Amniotic epithelial cell (primary cell): Measurements from ENCODE around the gene PCDHA1.
"Not testable (repeated sequence)": the region's sequence is repeated elsewhere in the genome, so short reads cannot be mapped to it uniquely, and the experiment has no call there.

Experiments
- DNase-seq: peaks from one replicate; pipeline ENCODE4 v3.0.0-alpha.2; 2010; ENCODE audit warnings: low read depth

The PCDHA1 gene

DNA sequence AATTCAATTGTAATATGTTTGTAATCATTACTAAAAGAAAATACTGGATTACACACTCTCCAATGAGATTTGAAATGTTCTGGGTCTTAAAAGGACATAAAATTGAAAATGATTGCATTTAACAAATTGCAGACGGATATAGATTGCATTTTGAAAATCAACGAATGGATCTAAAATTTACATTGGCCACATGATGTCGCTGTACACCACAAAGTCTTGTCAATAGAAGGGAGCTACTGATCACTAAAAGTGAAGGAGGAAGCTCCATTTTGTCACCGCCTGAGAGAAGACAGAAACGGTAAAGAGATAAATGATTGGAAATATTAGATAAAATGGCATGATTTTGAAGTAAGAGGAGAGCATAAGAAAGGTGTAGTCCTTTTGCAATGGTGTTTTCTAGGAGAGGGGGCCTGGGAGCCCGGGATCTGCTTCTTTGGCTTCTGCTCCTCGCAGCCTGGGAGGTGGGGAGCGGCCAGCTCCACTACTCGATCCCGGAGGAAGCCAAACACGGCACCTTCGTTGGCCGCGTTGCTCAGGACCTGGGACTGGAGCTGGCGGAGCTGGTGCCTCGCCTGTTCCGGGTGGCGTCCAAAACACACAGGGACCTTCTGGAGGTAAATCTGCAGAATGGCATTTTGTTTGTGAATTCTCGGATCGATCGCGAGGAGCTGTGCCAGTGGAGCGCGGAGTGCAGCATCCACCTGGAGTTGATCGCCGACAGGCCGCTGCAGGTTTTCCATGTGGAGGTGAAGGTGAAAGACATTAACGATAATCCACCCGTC, at the start of gene PCDHA1:
PCDHA1 (plus strand) TSS at position 236 of the 782 bp plus-strand sequence.
- no peak for DNase-seq

DNA sequence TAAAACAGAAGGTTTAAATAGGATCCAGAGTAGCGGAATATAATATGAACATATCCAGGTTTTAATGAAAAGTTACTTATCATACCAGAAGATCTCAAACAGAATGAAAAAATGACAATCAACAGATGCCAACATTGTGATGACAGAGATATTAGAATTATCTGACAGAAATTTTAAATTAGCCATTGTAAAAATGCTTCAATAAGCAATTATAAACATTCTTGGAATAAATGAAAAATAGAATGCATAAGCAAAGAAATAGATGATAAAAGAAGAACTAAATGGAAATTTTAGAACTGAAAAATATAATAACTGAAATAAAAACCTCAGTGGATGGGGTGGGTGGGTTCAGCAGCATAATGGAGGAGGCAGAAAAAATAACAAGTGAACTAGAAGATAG, 48.5 kb upstream of the PCDHA1 start:
- no peak for DNase-seq

DNA sequence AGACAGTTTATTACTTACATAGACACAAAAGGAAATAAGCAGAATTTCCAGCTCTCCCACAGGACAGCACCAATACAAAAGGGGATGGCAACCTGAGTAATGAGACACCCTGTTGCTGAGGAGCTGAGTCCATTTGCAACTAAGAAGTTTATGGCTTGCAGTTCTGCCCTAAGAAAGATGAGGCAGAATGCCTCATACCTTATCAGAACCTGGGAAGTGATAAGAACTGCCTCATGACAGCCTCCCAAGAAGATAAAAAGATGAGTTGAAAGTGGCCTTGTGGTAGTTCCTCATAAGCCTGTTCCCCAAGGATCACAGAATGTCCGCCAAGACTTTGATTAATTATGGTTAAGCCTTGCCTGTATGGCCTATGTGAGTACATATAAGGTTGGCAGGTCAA, 44.0 kb upstream of the PCDHA1 start:
- no peak for DNase-seq

DNA sequence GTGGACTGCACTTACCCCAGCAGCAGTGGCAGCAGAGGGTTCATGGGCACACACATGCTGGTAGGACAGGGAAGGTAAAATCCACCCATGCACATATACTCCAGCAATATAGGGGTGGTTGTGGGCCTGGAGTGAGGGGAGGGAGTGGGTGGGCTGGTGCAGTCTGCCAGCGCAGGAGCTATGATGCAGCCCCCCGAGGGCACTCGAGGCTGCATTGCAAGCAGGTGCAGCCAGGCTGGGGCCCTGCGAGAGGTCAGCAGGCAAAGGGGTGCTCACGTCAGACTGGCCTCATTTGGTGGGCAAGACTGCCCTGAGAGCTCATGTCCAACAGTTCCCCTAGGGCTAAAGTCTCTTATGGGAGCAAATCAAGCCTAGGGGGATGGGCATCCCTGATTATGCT, 32.4 kb upstream of the PCDHA1 start:
- DNase-seq: no peak

DNA sequence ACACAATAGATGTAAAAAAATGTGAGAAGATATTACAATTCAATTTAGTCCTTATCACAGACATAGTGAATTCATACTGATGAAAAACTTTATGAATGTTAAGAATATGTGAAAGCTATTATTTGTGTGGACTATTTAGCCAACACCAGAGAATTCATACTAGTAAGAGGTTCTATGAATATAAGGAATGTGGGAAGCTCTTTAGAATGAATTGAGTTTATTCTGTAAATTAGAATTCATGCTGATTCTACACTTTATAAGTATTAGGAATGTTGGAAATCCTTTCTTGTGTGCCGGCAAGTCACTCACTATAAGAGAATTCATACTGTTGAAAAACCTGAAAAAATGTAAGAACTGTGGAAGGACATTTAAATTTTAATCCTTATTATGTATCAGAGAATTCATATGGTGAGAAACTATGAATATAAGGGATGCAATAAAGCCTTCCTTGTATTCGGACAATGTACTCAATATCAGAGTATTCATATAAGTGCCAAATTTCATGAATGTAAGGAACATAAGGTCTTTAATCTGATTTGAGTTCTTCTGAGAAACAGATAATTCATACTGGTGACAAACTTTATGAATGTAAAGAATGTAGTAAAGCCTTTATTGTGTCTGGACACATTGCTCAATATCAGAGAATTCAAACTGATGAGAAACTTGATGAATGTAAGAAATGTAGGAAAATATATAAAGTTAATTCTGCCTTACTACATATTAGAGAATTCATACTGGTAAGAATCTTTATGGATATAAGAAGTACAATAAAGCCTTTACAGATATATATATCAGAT, 21.6 kb upstream of the PCDHA1 start:
- DNase-seq: no peak

DNA sequence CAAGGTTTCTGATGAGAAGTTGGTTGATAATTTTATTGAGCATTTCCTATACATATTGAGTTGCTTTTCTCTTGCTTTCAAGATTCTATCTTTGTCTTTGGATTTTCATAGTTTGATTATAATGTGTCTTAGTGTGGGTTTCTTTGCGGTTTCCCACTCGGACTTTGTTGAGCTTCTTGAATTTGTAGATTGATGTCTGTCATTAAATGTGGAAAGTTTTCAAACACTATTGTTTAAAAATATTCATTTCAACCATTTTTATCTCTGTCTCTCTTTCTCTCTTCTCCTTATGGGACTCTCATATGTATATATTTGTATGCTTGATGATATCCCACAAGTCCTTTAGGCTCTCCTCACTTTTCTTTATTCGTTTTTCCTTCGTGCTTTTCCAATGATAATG, 18.5 kb upstream of the PCDHA1 start:
- no peak for DNase-seq

DNA sequence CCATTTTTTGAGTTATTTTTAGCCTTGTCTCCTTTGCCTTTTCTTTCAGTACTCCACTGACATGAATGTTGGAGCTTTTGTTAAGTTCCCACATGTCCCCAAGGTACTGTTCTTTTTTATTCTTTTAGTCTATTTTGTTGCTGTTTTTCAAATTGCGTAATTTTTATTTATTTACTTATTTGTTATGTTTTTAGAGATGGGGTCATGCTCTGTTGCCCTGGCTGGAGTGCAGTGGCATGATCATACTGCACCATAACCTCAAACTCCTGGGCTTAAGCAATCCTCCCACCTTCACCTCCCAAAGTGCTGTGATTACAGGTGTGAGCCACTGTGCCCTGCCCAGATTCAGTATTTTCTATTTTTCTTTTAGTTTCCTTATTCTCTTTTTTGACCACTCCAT, 5.4 kb upstream of the PCDHA1 start:
- DNase-seq: no peak

DNA sequence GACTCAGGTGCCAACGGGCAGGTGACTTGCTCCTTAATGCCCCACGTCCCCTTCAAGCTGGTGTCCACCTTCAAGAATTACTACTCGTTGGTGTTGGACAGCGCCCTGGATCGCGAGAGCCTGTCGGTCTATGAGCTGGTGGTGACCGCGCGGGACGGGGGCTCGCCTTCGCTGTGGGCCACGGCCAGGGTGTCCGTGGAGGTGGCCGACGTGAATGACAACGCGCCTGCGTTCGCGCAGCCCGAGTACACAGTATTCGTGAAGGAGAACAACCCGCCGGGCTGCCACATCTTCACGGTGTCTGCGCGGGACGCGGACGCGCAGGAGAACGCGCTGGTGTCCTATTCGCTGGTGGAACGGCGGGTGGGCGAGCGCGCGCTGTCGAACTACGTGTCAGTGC, 1.5 kb downstream of the PCDHA1 start:
- not testable (repeated sequence) for DNase-seq

DNA sequence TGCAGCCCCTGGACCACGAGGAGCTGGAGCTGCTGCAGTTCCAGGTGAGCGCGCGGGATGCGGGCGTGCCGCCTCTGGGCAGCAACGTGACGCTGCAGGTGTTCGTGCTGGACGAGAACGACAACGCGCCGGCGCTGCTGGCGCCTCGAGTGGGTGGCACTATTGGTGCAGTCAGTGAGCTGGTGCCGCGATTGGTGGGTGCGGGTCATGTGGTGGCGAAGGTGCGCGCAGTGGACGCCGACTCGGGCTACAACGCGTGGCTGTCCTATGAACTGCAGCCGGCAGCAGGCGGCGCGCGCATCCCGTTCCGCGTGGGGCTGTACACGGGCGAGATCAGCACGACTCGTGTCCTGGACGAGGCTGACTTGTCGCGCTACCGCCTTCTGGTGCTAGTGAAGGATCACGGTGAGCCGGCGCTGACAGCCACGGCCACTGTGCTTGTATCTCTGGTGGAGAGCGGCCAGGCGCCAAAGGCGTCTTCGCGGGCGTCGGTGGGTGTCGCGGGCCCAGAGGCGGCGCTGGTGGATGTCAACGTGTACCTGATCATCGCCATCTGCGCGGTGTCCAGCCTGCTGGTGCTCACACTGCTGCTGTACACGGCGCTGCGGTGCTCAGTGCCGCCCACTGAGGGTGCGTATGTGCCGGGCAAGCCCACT, 2.0 kb downstream of the PCDHA1 start:
- DNase-seq: not testable (repeated sequence)

DNA sequence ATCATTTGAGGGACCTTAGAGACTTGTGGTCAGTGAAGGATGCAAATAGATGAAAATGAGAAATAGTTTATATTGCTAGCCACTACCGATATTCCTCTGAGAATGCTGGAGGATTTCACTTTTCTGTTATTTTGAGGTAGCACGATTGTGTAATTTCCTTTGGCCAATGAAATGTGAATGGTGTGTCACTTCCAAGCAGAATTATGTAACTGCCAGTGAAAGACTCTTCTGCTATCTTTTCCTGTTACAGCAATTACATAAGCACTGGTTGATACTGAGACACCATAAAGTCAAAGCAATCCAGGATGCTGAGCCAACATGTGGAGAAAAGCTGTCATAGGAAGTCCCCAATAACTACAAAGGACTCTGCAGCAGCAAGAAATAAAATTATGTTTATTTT, 5.1 kb downstream of the PCDHA1 start:
- no peak for DNase-seq

DNA sequence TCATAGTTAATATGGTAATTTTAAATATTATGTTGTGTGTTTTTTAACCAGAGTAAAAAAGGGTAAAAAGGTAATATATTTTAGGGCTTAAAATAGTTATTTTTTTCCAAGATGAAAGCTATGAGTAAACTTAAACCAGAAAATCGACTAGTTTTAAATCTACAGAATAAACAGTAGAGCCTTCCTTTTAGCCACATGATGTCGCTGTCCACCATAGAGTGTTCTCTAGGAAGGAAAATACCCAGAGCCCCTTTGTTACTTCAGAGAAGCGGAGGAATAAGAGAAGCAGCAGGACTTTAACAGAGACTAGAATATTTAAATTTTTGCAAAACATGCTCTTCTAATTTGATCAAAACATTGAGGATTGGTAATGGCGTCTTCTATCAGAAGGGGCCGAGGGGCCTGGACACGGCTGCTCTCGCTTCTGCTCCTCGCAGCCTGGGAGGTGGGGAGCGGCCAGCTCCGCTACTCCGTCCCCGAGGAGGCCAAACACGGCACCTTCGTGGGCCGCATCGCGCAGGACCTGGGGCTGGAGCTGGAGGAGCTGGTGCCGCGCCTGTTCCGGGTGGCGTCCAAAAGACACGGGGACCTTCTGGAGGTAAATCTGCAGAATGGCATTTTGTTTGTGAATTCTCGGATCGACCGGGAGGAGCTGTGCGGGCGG, 8.8 kb downstream of the PCDHA1 start, which contains the start of gene PCDHA2:
PCDHA2 (plus strand) TSS at position 258 of the 664 bp plus-strand sequence.
- no peak for DNase-seq

DNA sequence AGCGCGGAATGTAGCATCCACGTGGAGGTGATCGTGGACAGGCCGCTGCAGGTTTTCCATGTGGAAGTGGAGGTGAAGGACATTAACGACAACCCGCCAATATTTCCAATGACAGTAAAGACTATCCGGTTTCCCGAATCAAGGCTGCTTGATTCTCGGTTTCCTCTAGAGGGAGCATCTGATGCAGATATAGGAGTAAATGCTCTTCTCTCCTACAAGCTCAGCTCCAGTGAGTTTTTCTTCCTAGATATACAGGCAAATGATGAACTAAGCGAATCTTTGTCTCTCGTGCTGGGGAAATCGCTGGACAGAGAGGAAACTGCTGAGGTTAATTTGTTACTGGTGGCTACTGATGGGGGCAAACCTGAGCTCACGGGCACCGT, 9.3 kb downstream of the PCDHA1 start:
- DNase-seq: no peak

DNA sequence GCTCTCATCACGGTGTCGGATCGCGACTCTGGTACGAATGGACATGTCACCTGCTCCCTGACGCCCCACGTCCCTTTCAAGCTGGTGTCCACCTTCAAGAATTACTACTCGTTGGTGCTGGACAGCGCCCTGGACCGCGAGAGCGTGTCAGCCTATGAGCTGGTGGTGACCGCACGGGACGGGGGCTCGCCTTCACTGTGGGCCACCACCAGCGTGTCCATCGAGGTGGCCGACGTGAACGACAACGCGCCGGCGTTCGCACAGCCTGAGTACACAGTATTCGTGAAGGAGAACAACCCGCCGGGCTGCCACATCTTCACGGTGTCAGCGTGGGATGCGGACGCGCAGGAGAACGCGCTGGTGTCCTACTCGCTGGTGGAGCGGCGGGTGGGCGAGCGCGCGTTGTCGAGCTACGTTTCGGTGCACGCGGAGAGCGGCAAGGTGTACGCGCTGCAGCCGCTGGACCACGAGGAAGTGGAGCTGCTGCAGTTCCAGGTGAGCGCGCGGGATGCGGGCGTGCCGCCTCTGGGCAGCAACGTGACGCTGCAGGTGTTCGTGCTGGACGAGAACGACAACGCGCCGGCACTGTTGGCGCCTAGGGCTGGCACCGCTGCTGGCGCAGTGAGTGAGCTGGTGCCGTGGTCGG, 10.3 kb downstream of the PCDHA1 start:
- not testable (repeated sequence) for DNase-seq

DNA sequence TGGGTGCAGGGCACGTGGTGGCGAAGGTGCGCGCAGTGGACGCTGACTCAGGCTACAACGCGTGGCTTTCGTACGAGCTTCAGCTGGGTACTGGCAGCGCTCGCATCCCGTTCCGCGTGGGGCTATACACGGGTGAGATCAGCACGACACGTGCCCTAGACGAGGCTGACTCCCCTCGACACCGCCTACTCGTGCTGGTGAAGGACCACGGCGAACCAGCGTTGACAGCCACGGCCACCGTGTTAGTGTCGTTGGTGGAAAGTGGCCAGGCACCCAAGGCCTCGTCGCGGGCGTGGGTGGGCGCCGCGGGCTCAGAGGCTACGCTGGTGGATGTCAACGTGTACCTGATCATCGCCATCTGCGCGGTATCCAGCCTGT, 10.8 kb downstream of the PCDHA1 start:
- no peak for DNase-seq

DNA sequence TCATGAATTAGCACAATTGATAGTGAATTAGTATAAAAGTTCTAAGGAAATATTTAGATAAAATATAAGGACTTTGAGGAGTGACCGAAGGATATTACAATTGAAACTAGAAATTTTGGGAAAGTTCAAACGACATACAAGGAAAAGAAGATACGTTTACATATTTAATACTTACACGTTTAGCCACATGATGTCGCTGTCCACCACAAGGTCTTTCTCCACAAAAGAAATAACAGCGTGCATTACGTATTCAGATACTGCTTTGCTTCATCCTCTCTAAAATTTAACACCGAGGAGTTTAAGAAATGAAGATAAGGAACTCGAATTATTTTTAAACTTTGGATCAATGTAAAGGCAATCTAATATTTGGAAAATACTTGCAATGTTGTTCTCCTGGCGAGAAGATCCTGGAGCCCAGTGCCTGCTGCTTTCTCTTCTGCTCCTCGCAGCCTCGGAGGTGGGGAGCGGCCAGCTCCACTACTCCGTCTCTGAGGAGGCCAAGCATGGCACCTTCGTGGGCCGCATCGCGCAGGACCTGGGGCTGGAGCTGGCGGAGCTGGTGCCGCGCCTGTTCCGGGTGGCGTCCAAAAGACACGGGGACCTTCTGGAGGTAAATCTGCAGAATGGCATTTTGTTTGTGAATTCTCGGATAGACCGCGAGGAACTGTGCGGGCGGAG, 15.0 kb downstream of the PCDHA1 start, which contains the start of gene PCDHA3:
PCDHA3 (plus strand) TSS at position 242 of the 678 bp plus-strand sequence.
- DNase-seq: peak; percentile 7

DNA sequence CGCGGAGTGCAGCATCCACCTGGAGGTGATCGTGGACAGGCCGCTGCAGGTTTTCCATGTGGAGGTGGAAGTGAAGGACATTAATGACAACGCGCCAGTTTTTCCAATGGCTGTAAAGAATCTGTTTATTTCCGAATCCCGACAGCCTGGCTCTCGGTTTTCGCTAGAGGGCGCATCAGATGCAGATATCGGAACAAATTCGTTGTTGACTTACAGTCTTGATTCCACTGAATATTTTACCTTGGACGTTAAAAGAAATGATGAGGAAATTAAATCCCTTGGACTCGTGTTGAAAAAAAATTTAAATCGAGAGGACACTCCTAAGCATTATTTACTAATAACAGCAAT, 15.5 kb downstream of the PCDHA1 start:
- DNase-seq: no peak

DNA sequence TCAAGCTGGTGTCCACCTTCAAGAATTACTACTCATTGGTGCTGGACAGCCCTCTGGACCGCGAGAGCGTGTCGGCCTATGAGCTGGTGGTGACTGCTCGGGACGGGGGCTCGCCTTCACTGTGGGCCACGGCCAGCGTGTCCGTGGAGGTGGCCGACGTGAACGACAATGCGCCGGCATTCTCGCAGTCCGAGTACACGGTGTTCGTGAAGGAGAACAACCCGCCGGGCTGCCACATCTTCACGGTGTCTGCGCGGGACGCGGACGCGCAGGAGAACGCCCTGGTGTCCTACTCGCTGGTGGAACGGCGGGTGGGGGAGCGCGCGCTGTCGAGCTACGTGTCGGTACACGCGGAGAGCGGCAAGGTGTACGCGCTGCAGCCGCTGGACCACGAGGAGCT, 16.4 kb downstream of the PCDHA1 start:
- DNase-seq: not testable (repeated sequence)

DNA sequence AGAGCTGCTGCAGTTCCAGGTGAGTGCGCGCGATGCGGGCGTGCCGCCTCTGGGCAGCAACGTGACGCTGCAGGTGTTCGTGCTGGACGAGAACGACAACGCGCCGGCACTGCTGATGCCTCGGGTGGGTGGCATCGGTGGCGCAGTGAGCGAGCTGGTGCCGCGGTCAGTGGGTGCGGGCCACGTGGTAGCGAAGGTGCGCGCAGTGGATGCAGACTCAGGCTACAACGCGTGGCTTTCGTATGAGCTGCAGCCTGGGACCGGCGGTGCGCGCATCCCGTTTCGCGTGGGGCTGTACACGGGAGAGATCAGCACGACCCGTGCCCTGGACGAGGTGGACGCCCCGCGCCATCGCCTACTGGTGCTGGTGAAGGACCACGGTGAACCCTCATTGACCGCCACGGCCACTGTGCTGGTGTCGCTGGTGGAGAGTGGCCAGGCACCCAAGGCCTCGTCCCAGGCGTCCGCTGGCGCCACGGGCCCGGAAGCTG, 16.9 kb downstream of the PCDHA1 start:
- no peak for DNase-seq

DNA sequence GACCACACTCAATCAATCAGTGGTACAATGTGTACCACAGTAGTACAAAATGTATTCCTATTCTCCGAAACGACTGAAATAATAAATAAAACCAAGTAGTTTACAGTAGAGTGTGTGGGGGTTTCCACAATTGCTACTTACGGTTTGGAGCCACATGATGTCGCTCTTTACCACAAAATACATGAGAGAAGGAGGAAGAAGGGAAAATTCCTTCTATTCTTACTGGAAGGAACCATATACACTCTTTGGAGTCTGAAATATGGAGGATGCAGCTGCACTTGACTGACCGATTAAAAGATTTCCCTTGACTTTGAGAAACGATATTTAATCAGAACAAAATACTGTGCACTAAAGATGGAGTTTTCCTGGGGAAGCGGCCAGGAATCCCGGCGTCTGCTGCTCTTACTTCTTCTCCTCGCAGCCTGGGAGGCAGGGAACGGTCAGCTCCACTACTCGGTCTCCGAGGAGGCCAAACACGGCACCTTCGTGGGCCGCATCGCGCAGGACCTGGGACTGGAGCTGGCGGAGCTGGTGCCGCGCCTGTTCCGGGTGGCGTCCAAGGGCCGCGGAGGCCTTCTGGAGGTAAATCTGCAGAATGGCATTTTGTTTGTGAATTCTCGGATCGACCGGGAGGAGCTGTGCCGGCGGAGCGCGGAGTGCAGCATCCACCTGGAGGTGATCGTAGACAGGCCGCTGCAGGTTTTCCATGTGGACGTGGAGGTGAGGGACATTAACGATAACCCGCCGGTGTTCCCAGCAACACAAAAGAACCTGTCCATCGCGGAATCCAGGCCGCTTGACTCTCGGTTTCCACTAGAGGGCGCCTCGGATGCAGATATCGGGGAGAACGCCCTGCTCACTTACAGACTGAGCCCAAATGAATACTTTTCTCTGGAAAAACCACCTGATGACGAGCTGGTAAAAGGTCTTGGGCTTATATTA, 21.2 kb downstream of the PCDHA1 start, which contains the start of gene PCDHA4:
PCDHA4 (plus strand) TSS at position 235 of the 942 bp plus-strand sequence.
- peak; percentile 2 for DNase-seq
